CD4-positive, alpha-beta memory T cell (primary cell): ENCODE data around the gene OR4D1. TPM values are rescaled to one million over a fixed set of nuclear protein-coding genes. Genes with fewer than 3 reads are reported as not detected.

Source experiments
- CTCF ChIA-PET: fragments of 350-600 bp; sonication (Branson Sonifier 250); formaldehyde crosslinking; loops from one replicate; lab custom pipeline; 2021; ENCODE audit warnings: inconsistent platforms; ENCODE audit not compliant: partially characterized antibody; lab: Charles Lee
- POLR2A ChIA-PET: fragments of 350-600 bp; sonication (Branson Sonifier 250); formaldehyde crosslinking; loops from one replicate; lab custom pipeline; 2021; ENCODE audit not compliant: partially characterized antibody; lab: Charles Lee
- DNase-seq, 5 donors: peaks; one replicate each; pipeline versions ENCODE4 v3.0.0 to v3.0.0-alpha.2; 2020 to 2022; ENCODE audit warnings: mixed read lengths in 1 of 5
- H3K27ac ChIP-seq: one replicate; pipeline ENCODE4 v1.7.0; 2013; ENCODE audit warnings: low read depth, low read length
- H3K27me3 ChIP-seq: 2 replicates; pipeline ENCODE4 v1.7.0; 2013; ENCODE audit warnings: mild to moderate bottlenecking, low read length, moderate library complexity; ENCODE audit not compliant: insufficient read depth
- H3K36me3 ChIP-seq: 2 replicates; pipeline ENCODE4 v1.7.0; 2013; ENCODE audit warnings: mild to moderate bottlenecking, low read length, moderate library complexity; ENCODE audit not compliant: insufficient read depth
- H3K4me1 ChIP-seq: 2 replicates; pipeline ENCODE4 v1.7.0; 2013; ENCODE audit warnings: mild to moderate bottlenecking, low read length, moderate library complexity; ENCODE audit not compliant: insufficient read depth
- H3K4me3 ChIP-seq, 2 donors: one replicate each; pipeline ENCODE4 v1.7.0; 2013; ENCODE audit warnings: low read length in 2 of 2, mild to moderate bottlenecking in 1 of 2
- H3K9me3 ChIP-seq, 2 donors: one replicate each; pipeline ENCODE4 v1.7.0; 2013; ENCODE audit warnings: low read length in 2 of 2, control low read depth in 1 of 2; ENCODE audit not compliant: control insufficient read depth in 1 of 2
- H3K27ac Mint-ChIP-seq, 7 donors: one replicate each; pipeline ENCODE4 v1.8.0; 2020 to 2021; ENCODE audit warnings: mixed read lengths in 7 of 7, mild to moderate bottlenecking in 6 of 7, inconsistent platforms in 3 of 7, moderate library complexity in 3 of 7
- H3K27me3 Mint-ChIP-seq, 2 donors: one replicate each; pipeline ENCODE4 v1.8.0; 2020 to 2021; ENCODE audit warnings: mixed read lengths in 2 of 2
- H3K36me3 Mint-ChIP-seq, 2 donors: one replicate each; pipeline ENCODE4 v1.8.0; 2020 to 2021; ENCODE audit warnings: mixed read lengths in 2 of 2, inconsistent platforms in 1 of 2, mild to moderate bottlenecking in 1 of 2
- H3K4me1 Mint-ChIP-seq, 4 donors: one replicate each; pipeline ENCODE4 v1.8.0; 2020 to 2021; ENCODE audit warnings: mixed read lengths in 4 of 4, mild to moderate bottlenecking in 1 of 4
- H3K4me3 Mint-ChIP-seq, 8 donors: one replicate each; pipeline ENCODE4 v1.8.0; 2020 to 2021; ENCODE audit warnings: mixed read lengths in 8 of 8, mild to moderate bottlenecking in 7 of 8, moderate library complexity in 6 of 8, inconsistent platforms in 3 of 8
- H3K9me3 Mint-ChIP-seq, 8 donors: one replicate each; pipeline ENCODE4 v1.8.0; 2020 to 2021; ENCODE audit warnings: mixed read lengths in 8 of 8, mild to moderate bottlenecking in 5 of 8, inconsistent platforms in 3 of 8, moderate library complexity in 1 of 8
- intact Hi-C: fragments of 100-400 bp; cut with micrococcal nuclease; formaldehyde crosslinking; loops from one replicate; pipeline ENCODE4 v1.15.1; 2023
- polyA plus RNA-seq, 2 donors: library from polyadenylated mRNA; unstranded; fragments of 300-500 nt; fragmentation: Illumina TruSeq; gene quantifications; one replicate each; pipeline ENCODE4 v1.2.3, GENCODE V29; 2021
- total RNA-seq, 2 experiments: library from RNA; stranded (reverse); gene quantifications; one replicate each; pipeline ENCODE4 v1.2.3, GENCODE V29; 2021

Gene OR4D1
- total and polyA plus RNA-seq, 4 experiments from 2014 or later: 1.9 to 2.2 (median 2.0) TPM

DNA sequence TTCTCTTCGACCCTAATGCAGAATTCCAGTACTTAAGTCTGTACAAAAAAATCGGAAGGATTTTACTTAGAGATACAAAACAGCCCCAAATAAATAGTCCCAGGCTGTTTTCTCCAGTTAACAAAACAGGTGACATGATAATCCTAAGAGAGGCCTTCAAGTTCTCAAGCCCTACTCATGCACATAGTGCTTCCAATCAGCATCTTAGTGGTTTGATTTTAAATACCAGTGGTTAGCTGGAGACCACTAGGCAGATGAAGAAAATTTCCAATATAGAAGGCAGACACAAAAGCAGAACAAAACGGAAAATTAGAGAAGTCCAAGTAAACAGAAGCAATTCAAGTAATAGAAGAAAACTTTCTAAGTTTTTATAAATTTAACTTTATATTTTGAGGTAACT, 13.4 kb downstream of the OR4D1 start:
- ChIA-PET CTCF (interaction anchor here (1.0 to 1.3 kb wide), 3 partner anchors 11 to 161 kb away, joined by 3 to 5 read pairs (median 3); no protein-coding TSS in a partner anchor), POLR2A (interaction anchor here (1.2 to 2.0 kb wide), 2 partner anchors 9 to 11 kb away, joined by 3 to 4 read pairs; no protein-coding TSS in a partner anchor)
- Histone ChIP-seq H3K4me1 (peaks cover 20% of the 10 kb centered on the region), H3K4me3 (no peak overlapping the region), H3K27me3 (no peaks in the 10 kb centered on the region), H3K36me3 (no peaks in the 10 kb centered on the region), H3K9me3 (no peaks in the 10 kb centered on the region), H3K27ac (no peak overlapping the region)
- Mint-ChIP-seq H3K9me3 (peaks cover 0 to 4% (median 3%) of the 10 kb centered on the region in 8 donors), H3K27ac (no peak overlapping the region), H3K4me3 (no peak overlapping the region), H3K27me3 (no peaks in the 10 kb centered on the region), H3K4me1 (peaks cover 32 to 68% (median 37%) of the 10 kb centered on the region in 4 donors), H3K36me3 (peaks cover 5 to 7% of the 10 kb centered on the region in 2 donors)
- intact Hi-C loops: no loop called here
- DNase-seq: no peak

GRCh38 chr17:58165981-58166380, 17.8 kb downstream of the OR4D1 start:
- no peak overlapping the region for H3K4me3 ChIP-seq
- ChIA-PET CTCF (interaction anchor here (1.5 to 2.5 kb wide), 2 partner anchors 44 to 51 kb away, joined by 3 to 11 read pairs; no protein-coding TSS in a partner anchor), POLR2A (interaction anchor here (2.4 to 3.5 kb wide), 2 partner anchors 10 to 13 kb away, joined by 14 to 21 read pairs; no protein-coding TSS in a partner anchor)
- H3K36me3 Mint-ChIP-seq: no peaks in the 10 kb centered on the region
- peaks cover 0 to 4% (median 0%) of the 10 kb centered on the region in 8 donors for H3K9me3 Mint-ChIP-seq
- peaks cover 41 to 72% (median 50%) of the 10 kb centered on the region in 4 donors for H3K4me1 Mint-ChIP-seq
- H3K27me3 Mint-ChIP-seq: no peaks in the 10 kb centered on the region
- DNase-seq: peak in 3 of 5 donors; percentile 8 to 22 (median 20)
- no peak overlapping the region for H3K4me3 Mint-ChIP-seq
- H3K27me3 ChIP-seq: no peaks in the 10 kb centered on the region
- intact Hi-C loops: no loop called here
- no peaks in the 10 kb centered on the region for H3K36me3 ChIP-seq
- peaks cover 40% of the 10 kb centered on the region for H3K4me1 ChIP-seq
- H3K9me3 ChIP-seq: no peaks in the 10 kb centered on the region
- H3K27ac ChIP-seq: no peak overlapping the region
- H3K27ac Mint-ChIP-seq: no peak overlapping the region

GRCh38 chr17:58166682-58167081, 18.5 kb downstream of the OR4D1 start, which contains the start of gene OR4D2:
Gene OR4D2, plus strand, starts transcription at chr17:58166982. Its CDS starts 2,674 bp downstream, at chr17:58169656.
- H3K4me3 ChIP-seq: no peak within 1 kb of the TSS
- no peak within 1 kb of the TSS for H3K27ac ChIP-seq
- DNase-seq: no peak
- no peaks in the 10 kb centered on the region for H3K27me3 ChIP-seq
- H3K36me3 ChIP-seq: no peaks in the 10 kb centered on the region
- Mint-ChIP-seq H3K36me3 (no peaks in the 10 kb centered on the region), H3K4me3 (peak within 1 kb of the TSS in 3 of 8 donors; percentile 12 to 41 (median 27)), H3K4me1 (peaks cover 47 to 79% (median 55%) of the 10 kb centered on the region in 4 donors), H3K27me3 (no peaks in the 10 kb centered on the region), H3K27ac (peak within 1 kb of the TSS in 4 of 7 donors; percentile 63 to 87 (median 76)), H3K9me3 (peaks cover 0 to 4% (median 0%) of the 10 kb centered on the region in 8 donors)
- POLR2A ChIA-PET: interaction anchor here (3.5 kb wide), 1 partner anchor 10 kb away, joined by 14 read pairs; no protein-coding TSS in a partner anchor
- CTCF ChIA-PET: interaction anchor here (1.2 to 2.5 kb wide), 2 partner anchors 44 to 54 kb away, joined by 3 to 11 read pairs; no protein-coding TSS in a partner anchor
- no peaks in the 10 kb centered on the region for H3K9me3 ChIP-seq
- H3K4me1 ChIP-seq: peaks cover 47% of the 10 kb centered on the region
- intact Hi-C loops: no loop called here

- H3K4me1 ChIP-seq: peaks cover 57% of the 10 kb centered on the region
- peak in 3 of 5 donors; percentile 14 to 21 (median 14) for DNase-seq
- ChIA-PET POLR2A (interaction anchor here (1.0 to 5.4 kb wide), 13 partner anchors 10 to 174 kb away, joined by 3 to 151 read pairs (median 5); partner anchors contain the start of gene SRSF1), CTCF (interaction anchor here (0.8 to 5.0 kb wide), 18 partner anchors 12 to 312 kb away, joined by 3 to 191 read pairs (median 4); partner anchors contain the start of gene SRSF1)
- Mint-ChIP-seq H3K27me3 (no peaks in the 10 kb centered on the region), H3K4me1 (peaks cover 54 to 69% (median 57%) of the 10 kb centered on the region in 4 donors), H3K36me3 (no peaks in the 10 kb centered on the region), H3K27ac (peak overlapping the region; percentile 76 to 95 (median 94)), H3K4me3 (peak overlapping the region in 7 of 8 donors; percentile 47 to 83 (median 62)), H3K9me3 (peaks cover 0 to 2% (median 0%) of the 10 kb centered on the region in 8 donors)
- no peaks in the 10 kb centered on the region for H3K9me3 ChIP-seq
- H3K27ac ChIP-seq: peak overlapping the region; percentile 46
- intact Hi-C loops: no loop called here
- no peaks in the 10 kb centered on the region for H3K27me3 ChIP-seq
- no peaks in the 10 kb centered on the region for H3K36me3 ChIP-seq
- peak overlapping the region; percentile 1 to 2 for H3K4me3 ChIP-seq
Observed at GRCh38 chr17:58170622-58171021, 22.4 kb downstream of the OR4D1 start.

DNA sequence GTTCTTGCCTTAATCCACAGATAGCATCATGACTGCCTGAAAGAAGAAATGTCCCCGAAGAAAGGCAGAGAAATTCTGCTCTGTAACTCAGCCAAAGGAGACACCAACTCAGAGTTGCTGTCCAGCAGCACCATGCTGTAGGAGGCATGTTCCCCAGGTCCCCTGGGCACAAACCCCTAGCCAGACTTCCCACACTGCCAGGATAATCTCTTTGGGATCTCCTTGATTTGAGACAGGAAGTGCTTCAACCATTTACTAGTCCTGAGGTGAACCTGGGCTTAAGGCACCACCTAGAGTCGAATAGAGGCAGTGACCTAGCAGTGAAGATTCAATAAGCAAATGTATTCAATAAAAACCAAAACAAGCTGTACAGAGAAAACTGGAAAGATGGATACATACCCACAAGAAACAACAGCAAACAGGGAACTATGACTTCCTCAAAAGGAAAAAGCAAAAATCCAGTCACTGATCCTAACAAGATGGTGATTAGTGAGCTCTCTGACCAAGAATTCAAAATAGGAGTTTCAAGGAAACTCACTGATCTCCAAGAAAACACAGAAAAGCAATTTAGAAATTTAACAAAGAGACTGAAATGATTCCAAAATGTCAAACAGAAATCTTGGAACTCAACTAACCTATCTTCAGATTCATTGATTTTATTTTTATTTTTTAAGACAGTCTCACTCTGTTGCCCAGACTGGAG, 24.3 kb downstream of the OR4D1 start:
- H3K27me3 ChIP-seq: no peaks in the 10 kb centered on the region
- H3K36me3 ChIP-seq: no peaks in the 10 kb centered on the region
- Mint-ChIP-seq H3K4me3 (peak overlapping the region; percentile 16 to 69 (median 51)), H3K36me3 (no peaks in the 10 kb centered on the region), H3K9me3 (peaks cover 0 to 2% (median 0%) of the 10 kb centered on the region in 8 donors), H3K4me1 (peaks cover 40 to 50% (median 44%) of the 10 kb centered on the region in 4 donors), H3K27ac (peak overlapping the region in 6 of 7 donors; percentile 15 to 92 (median 89)), H3K27me3 (peaks cover under 1% of the 10 kb centered on the region in 2 donors)
- intact Hi-C loops: loop anchor here (1.0 to 2.0 kb wide), 5 partner anchors 20 to 280 kb away; partner anchors contain the start of gene SRSF1
- no peak overlapping the region for H3K4me3 ChIP-seq
- POLR2A ChIA-PET: interaction anchor here (0.6 to 5.4 kb wide), 6 partner anchors 10 to 343 kb away, joined by 3 to 151 read pairs (median 4); partner anchors contain the start of genes MTMR4 and SRSF1
- CTCF ChIA-PET: interaction anchor here (0.7 to 5.0 kb wide), 34 partner anchors 8 to 929 kb away, joined by 3 to 191 read pairs (median 4); partner anchors contain the start of genes MKS1 and SRSF1
- H3K4me1 ChIP-seq: peaks cover 47% of the 10 kb centered on the region
- H3K27ac ChIP-seq: no peak overlapping the region
- H3K9me3 ChIP-seq: no peaks in the 10 kb centered on the region
- DNase-seq: peak; percentile 62 to 72 (median 66)

GRCh38 chr17:58174871-58175270, 26.7 kb downstream of the OR4D1 start:
- CTCF ChIA-PET: interaction anchor here (0.7 to 3.1 kb wide), 6 partner anchors 10 to 62 kb away, joined by 3 to 31 read pairs (median 4); no protein-coding TSS in a partner anchor
- peaks cover 2 to 6% of the 10 kb centered on the region in 2 donors for H3K27me3 Mint-ChIP-seq

More at GRCh38 chr17:58174871-58175270, 26.7 kb downstream of the OR4D1 start:
- POLR2A ChIA-PET: no interaction called here
- H3K9me3 ChIP-seq: no peaks in the 10 kb centered on the region
- H3K4me3 ChIP-seq: no peak overlapping the region
- peaks cover 29% of the 10 kb centered on the region for H3K4me1 ChIP-seq
- H3K4me1 Mint-ChIP-seq: peaks cover 25 to 29% (median 26%) of the 10 kb centered on the region in 4 donors
- H3K36me3 ChIP-seq: no peaks in the 10 kb centered on the region
- no peaks in the 10 kb centered on the region for H3K27me3 ChIP-seq
- H3K36me3 Mint-ChIP-seq: no peaks in the 10 kb centered on the region
- H3K27ac ChIP-seq: no peak overlapping the region
- intact Hi-C loops: no loop called here
- no peaks in the 10 kb centered on the region for H3K9me3 Mint-ChIP-seq
- H3K27ac Mint-ChIP-seq: no peak overlapping the region
- H3K4me3 Mint-ChIP-seq: no peak overlapping the region
- no peak for DNase-seq
